Ramos (cell line): ENCODE measurements around the gene EYA2.

ENCODE experiments used
- in situ Hi-C: fragments of 300-500 bp; cut with MboI; formaldehyde crosslinking; loops from one replicate; pipeline ENCODE4 v1.14.3; 2022; ENCODE audit warnings: low sequenced_read_pairs; ENCODE audit not compliant: unreplicated experiment

EYA2 gene

GRCh38 chr20:46995561-46996142 lies 101.0 kb downstream of the EYA2 start:
- in situ Hi-C loops: no loop called here

GRCh38 chr20:46997187-46997586 lies 102.5 kb downstream of the EYA2 start:
- in situ Hi-C loops: no loop called here

GRCh38 chr20:46998477-46999240 lies 104.0 kb downstream of the EYA2 start:
- in situ Hi-C loops: no loop called here

GRCh38 chr20:46999801-47000465 lies 105.3 kb downstream of the EYA2 start:
- in situ Hi-C loops: no loop called here

- in situ Hi-C loops: no loop called here
These were observed 108.6 kb downstream of the EYA2 start for GRCh38 chr20:47003223-47003622.

GRCh38 chr20:47004179-47004578 lies 109.5 kb downstream of the EYA2 start:
- in situ Hi-C loops: no loop called here

- in situ Hi-C loops: no loop called here
These were observed 113.4 kb downstream of the EYA2 start for GRCh38 chr20:47007826-47008655.

GRCh38 chr20:47008842-47009518 lies 114.3 kb downstream of the EYA2 start:
- in situ Hi-C loops: no loop called here

- in situ Hi-C loops: no loop called here
These were observed 115.1 kb downstream of the EYA2 start for GRCh38 chr20:47009784-47010183.

- in situ Hi-C loops: no loop called here
These were observed 117.3 kb downstream of the EYA2 start for GRCh38 chr20:47011984-47012383.

GRCh38 chr20:47013606-47014005 lies 119.0 kb downstream of the EYA2 start:
- in situ Hi-C loops: no loop called here

- in situ Hi-C loops: no loop called here
These were observed 121.5 kb downstream of the EYA2 start for GRCh38 chr20:47016068-47016664.

GRCh38 chr20:47018381-47018780 lies 123.7 kb downstream of the EYA2 start:
- in situ Hi-C loops: no loop called here

GRCh38 chr20:47019121-47019824 lies 124.6 kb downstream of the EYA2 start:
- in situ Hi-C loops: no loop called here

- in situ Hi-C loops: no loop called here
These were observed 125.6 kb downstream of the EYA2 start for GRCh38 chr20:47020231-47020630.

- in situ Hi-C loops: no loop called here
These were observed 127.2 kb downstream of the EYA2 start for GRCh38 chr20:47021850-47022249.

- in situ Hi-C loops: no loop called here
These were observed 129.9 kb downstream of the EYA2 start for GRCh38 chr20:47024461-47024937.

- in situ Hi-C loops: no loop called here
These were observed 132.4 kb downstream of the EYA2 start for GRCh38 chr20:47027042-47027441.

GRCh38 chr20:47027456-47027855 lies 132.8 kb downstream of the EYA2 start:
- in situ Hi-C loops: no loop called here
